Smooth muscle cell of the pulmonary artery (primary cell): ENCODE data around the gene TAS2R40. TPM values are rescaled to one million over a fixed set of nuclear protein-coding genes. Genes with fewer than 3 reads are reported as not detected.

ENCODE experiments used
- total RNA-seq: library from RNA; depleted of rRNA; stranded (reverse); fragments of >200 nt; gene quantifications from 2 replicates; pipeline ENCODE4 v1.2.3, GENCODE V29; 2014

TAS2R40 gene
- total RNA-seq = not detected in 2 replicates

GRCh38 chr7:143221737-143222136 is at the start of gene TAS2R40:
Gene TAS2R40 (plus strand): TSS chr7:143222037. CDS start chr7:143222079, 42 bp downstream.

GRCh38 chr7:143183024-143183423 is 38.8 kb upstream of the TAS2R40 start, which contains the start of gene TAS2R39:
Gene TAS2R39 (plus strand): TSS chr7:143183419. CDS start chr7:143183419, 0 bp downstream.

GRCh38 chr7:143263266-143264195 is 41.7 kb downstream of the TAS2R40 start, which contains the start of gene GSTK1:
Gene GSTK1 (plus strand): TSS chr7:143263441. CDS start chr7:143263514, 73 bp downstream.

Other genes starting within 250 kb of the TAS2R40 start
- 0.13 TPM in 1 of 2 replicates, not detected in the other for gene OR9A2, start 194.9 kb upstream of the TAS2R40 start, total RNA-seq
- not detected in 2 replicates for gene OR6V1, start 169.7 kb upstream of the TAS2R40 start, total RNA-seq
- gene PIP, start 90.0 kb upstream of the TAS2R40 start, total RNA-seq = not detected in 2 replicates
- gene TAS2R39, start 38.6 kb upstream of the TAS2R40 start, total RNA-seq = not detected in 2 replicates
- 71.8 and 80.3 TPM in 2 replicates for gene GSTK1, start 41.4 kb downstream of the TAS2R40 start, total RNA-seq
- gene TMEM139, start 62.9 kb downstream of the TAS2R40 start, total RNA-seq = 0.23 TPM in 1 of 2 replicates, not detected in the other
- 12.4 and 13.6 TPM in 2 replicates for gene CASP2, start 66.3 kb downstream of the TAS2R40 start, total RNA-seq
- 0.07 TPM in 1 of 2 replicates, not detected in the other for gene CLCN1, start 94.1 kb downstream of the TAS2R40 start, total RNA-seq
- 3.2 and 9.1 TPM in 2 replicates for gene FAM131B, start 140.7 kb downstream of the TAS2R40 start, total RNA-seq
- gene ZYX, start 159.3 kb downstream of the TAS2R40 start, total RNA-seq = 62.0 and 92.3 TPM in 2 replicates
- gene EPHA1, start 186.8 kb downstream of the TAS2R40 start, total RNA-seq = not detected in 2 replicates
- 0.07 TPM in 1 of 2 replicates, not detected in the other for gene TAS2R60, start 221.4 kb downstream of the TAS2R40 start, total RNA-seq